ENCODE data around the gene MRPS33.
"Not testable (repeated sequence)": the region's sequence is repeated elsewhere in the genome, so short reads cannot be mapped to it uniquely, and the experiment has no call there.

Gene MRPS33

DNA sequence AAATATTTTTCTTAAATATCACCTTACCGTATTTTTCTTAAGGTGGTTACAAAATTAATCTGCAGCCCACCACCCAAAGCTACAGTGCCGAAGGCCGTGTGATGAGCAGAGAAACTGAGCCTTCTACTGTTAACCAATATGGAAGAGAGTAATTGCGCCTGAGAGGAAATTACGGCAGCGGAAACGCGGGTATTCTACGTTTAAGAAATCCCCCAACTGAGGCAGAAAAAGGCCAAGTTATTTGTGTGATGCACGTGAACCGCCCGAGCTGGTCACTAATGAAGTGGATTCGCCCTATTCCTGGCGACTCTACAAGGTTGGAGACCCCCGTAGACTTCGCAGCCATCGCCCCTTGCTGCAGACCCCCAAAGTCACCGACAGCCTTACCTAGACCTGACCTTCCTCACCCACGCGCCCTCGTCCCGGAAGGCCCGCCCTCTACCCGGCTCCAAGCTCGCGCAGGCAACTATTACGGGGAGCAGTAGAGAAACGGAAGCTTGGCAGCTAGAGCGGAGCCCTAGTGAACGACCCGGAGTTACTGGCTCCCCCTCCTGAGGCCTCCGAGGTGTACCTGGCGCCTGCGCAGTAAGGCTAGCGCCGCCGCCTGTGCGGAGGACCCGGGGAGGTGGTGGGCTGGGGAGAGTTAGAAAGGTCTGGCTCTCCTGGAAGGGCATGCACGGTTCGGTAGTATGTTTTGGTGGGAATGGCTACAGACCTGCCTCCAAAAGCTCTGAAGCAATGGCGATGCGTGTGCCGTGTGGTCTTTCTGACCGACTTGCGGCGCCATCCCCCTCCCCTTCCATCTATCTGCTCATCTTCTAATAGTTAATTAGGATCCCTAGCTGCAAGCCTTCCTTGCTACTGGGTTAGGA lies at the start of gene MRPS33:
Gene MRPS33, minus strand, starts transcription at position 429 of the 872 bp plus-strand sequence. CDS start 4,319 bp downstream, outside the sequence.
- peak; percentile 99 for DNase-seq

DNA sequence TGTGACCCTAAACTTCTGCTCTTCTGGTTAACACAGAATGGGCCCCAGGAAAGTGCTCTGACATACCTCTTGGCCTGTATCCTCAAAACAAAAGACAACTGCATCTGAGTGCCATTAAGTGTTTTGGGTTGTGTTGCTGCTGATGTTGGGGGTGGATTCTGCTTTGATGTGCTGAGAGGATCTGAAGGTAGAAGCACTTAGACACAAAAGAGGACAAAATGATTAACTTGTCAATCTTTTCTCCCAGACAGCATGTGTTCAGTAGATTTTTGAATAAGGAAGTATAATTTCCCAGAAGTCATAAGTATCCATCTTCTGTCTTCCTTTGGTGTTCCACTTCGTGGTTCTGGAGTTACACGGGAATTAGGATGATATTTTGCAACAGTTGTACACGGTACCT lies 43.0 kb upstream of the MRPS33 start:
- no peak for DNase-seq

DNA sequence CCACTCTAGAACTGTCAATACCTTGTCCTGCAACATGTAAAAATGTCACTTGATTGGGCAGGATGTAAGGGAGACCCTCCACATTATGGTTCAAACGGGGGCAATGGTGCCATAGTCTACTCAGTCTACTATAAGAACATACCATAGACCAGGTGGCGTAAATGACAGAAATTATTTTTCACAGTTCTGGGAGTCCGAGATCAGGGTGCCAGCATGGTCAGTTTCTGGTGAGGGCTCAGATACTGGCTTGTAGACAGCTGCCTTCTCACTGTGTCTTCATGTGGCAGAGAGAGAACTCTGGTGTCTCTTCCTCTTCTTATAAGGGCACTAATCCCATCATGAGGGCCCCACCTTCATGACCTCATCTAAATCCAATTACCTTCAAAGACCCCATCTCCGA lies 40.4 kb upstream of the MRPS33 start:
- no peak for DNase-seq

DNA sequence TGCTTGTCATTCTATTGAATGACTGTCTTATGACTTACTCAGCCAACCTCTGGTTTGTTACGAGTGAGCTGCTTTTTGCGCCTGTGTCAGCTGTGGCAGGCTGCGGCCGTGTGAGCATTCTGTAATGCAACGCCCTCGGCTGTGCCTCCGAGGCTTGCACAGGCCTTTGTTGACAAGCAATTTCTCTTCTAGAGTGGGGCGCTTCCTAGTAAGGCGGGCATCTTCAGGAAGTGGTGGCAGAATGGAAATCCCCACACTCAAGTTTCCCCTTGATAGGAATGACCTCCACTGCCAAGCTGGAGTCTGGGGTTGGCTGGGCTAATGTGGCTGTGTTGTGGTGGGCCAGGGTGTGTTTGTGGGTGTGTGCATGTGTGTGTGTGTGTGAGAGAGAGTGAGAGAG lies 38.9 kb upstream of the MRPS33 start:
- peak; percentile 27 for DNase-seq

DNA sequence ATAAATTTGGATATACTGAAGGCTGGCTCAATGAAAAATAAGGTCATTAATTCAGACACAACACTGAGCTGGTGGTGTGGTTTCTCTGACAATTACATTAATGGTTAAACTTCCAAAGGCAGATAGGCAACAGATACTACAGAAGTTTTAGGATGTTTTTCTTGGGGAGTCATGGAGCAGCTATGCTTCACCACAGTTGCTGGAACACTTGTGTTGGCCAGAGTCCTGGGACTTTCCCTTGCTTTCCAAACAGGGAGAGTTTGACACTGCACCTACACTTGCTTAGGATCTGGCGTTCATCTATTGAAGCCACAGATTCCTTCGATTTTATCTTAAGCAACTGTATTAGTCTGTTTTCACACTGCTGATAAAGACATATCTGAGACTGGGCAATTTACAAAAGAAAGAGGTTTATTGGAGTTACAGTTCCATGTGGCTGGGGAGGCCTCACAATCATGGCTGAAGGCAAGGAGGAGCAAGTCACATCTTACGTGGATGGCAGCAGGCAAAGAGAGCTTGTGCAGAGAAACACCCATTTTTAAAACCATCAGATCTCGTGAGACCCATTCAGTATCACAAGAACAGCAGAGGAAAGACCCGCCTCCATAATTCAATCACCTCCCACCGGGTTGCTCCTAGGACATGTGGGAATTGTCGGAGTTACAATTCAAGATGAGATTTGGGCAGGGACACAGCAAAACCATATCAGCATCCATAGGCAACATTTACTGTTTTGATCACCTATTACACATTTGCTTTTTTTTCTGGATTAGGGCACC lies 31.3 kb upstream of the MRPS33 start:
- DNase-seq, result no peak

DNA sequence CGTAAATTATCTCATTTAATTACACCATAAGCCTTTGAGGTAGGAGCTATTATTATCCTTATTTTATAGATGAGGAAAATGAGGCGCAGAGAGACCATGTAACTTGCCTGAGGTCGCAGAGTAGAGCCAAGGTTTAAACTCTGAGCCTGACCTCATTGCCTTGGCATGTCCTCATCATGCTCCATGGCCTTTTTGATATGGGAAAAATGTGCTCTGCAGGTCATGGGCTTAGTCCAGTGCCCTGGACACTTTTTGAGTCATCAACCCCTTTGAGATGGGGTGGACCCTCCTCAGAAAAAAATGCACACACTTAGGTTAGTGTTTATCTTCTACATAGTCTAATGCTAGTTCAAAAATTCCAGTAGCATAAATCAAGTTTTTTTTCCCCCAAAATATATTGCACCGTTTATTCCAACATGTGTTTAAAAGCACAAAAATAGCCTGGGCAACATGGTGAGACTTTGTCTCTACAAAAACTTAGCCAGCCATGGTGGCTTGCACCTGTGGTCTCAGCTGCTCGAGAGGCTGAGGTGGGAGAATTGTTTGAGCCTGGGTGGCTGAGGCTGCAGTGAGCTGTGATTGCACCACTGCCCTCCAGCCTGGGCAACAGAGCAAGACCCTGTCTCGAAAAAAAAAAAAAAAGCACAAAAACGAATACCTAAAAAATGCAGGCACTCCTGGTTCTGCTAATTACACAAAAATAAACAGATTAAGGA lies 30.5 kb upstream of the MRPS33 start:
- no peak for DNase-seq

DNA sequence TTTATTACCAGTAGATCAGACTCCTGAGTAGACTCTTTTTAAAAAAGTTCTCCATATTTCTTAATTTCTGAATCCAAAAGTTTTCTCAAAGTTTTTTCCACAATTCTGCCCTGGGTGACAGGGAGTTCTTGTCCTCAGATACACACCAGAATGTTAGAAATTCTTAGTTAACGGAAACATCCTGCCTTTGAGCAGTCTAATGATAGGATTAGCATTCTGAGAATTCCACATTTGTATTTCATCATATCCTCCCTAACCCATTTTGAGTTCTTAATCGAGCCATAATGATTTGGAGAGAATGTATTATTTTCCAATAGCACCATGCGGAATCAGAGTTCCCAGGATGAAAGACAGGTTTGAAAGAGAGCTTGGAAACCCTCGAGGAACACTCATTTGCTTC lies 28.9 kb upstream of the MRPS33 start:
- DNase-seq, result no peak

DNA sequence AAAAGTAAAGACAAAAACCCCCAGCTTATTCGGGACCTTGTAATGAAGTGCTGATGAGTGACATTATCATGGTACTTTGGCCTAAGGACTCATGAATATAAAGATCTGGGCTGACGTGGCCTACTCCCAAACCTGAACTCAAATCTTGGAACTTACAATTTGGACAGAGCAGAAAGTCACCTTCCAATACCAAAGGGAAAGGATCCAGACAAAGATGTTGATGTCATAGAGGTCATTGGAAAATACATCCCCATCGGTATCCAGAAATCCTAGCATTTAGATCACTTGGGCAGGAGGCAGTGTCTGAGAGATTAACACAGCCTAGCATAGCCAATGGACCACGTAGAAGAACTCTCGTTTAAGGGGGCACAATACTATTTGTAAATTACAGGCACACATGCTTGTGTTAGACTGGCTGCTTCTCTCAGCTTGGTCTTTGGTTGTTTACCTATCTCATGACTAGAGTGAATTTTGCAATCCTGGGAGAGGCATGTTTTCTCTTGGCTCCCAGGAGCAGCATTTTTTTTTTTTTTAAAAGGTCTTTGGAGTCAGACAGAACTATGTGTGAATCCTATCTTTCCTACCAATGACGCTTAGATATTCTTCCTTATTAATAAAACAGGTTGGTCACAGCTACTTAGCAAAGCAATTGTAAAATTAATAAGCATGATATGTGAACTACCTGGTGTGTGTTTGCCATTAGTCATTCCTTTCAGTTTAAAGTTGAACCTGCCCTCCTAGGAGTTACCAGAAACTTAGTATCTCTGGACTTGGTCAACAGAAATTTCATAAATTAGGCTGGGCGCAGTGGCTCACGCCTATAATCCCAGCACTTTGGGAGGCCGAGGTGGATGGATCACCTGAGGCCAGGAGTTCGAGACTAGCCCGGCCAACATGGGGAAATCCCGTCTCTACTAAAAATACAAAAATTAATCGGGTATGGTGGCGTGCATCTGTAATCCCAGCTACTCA lies 27.8 kb upstream of the MRPS33 start:
- DNase-seq, result no peak

DNA sequence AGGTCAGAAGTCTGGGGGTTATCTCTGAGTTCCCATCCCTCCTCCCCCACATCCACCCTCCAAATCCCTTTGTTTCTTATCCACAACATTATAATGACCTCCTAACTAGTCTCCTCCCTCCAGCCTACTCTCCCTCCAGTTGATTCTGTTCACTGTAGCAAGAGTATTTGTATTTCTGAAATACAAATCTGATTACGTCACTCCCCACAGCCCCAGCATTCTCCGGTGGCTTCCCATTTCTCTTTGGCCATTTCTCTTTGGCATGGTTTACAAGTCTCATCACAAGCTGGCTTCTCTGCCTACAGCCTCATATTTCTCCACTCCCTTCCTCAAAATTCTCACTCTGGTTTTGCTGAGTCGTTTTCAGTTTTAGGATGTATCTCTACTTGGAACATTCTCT lies 24.6 kb upstream of the MRPS33 start:
- DNase-seq, result no peak

DNA sequence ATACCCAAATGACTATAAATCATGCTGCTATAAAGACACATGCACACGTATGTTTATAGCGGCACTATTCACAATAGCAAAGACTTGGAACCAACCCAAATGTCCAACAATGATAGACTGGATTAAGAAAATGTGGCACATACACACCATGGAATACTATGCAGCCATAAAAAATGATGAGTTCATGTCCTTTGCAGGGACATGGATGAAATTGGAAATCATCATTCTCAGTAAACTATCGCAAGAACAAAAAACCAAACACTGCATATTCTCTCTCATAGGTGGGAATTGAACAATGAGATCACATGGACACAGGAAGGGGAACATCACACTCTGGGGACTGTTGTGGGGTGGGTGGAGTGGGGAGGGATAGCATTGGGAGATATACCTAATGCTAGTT lies 23.3 kb upstream of the MRPS33 start:
- DNase-seq, result not testable (repeated sequence)

DNA sequence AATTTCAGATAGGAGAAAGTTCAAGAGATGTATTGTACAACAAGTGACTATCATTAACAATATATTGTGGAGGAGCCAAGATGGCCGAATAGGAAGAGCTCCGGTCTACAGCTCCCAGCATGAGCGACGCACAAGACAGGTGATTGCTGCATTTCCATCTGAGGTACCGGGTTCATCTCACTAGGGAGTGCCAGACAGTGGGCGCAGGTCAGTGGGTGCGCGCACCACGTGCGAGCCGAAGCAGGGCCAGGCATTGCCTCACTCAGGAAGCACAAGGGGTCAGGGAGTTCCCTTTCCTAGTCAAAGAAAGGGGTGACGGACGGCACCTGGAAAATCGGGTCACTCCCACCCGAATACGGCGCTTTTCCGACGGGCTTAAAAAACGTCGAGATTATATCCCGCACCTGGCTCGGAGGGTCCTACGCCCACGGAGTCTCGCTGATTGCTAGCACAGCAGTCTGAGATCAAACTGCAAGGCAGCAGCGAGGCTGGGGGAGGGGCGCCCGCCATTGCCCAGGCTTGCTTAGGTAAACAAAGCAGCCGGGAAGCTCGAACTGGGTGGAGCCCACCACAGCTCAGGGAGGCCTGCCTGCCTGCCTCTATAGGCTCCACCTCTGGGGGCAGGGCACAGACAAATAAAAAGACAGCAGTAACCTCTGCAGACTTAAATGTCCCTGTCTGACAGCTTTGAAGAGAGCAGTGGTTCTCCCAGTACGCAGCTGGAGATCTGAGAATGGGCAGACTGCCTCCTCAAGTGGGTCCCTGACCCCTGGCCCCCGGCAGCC lies 18.0 kb upstream of the MRPS33 start:
- DNase-seq, result not testable (repeated sequence)

DNA sequence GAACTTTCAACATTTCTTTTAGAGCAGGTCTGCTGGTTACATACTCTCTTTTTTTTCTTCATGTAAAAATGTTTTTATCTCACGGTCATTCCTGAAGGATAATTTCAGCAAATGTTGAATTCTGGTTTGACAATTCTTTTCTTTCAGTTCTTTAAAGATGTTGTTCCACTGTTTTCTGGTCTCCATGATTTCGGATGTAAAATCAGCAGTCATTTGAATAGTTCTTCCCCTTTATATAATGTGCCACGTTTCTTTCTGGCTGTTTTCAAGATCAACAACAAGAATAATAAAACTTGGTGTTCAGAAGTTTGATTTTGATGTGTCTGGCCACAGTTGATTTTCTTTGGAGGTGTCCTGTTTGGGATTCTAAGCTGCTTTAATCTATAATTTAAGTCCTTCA lies 14.0 kb upstream of the MRPS33 start:
- no peak for DNase-seq

DNA sequence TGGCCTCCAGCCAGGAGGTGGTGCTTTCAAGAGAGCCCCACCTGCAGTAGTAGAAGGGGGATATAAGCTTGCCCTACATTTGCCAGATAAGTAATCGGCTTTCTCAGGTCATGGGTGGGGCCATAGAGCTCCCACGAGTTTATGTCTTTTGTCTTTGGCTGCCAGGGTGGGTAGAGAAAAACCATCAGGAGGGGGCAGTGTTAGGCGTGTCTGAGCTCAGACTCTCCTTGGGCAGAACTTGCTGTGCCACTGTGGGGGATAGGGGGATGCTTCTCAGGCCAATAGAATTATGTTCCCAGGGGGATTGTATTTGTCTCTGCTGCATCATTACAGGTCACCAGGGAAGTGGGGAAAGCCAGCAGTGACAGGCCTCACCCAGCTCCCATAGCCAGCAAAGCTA lies 12.3 kb upstream of the MRPS33 start:
- DNase-seq, result no peak

DNA sequence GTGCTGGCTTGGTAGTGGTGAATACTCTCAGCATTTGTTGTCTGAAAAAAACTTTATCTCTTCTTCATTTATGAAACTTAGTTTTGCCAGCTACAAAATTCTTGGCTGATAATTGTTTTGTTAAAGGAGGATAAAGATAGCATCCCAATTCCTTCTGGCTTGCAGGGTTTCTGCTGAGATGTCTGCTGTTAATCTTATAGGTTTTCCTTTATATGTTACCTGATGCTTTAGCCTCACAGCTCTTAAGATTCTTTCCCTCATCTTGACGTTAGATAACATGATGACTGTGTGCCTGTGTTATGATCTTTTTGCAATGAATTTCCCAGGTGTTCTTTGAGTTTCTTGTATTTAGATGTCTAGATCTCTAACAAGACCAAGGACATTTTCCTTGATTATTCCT lies 9.9 kb upstream of the MRPS33 start:
- DNase-seq, result no peak

DNA sequence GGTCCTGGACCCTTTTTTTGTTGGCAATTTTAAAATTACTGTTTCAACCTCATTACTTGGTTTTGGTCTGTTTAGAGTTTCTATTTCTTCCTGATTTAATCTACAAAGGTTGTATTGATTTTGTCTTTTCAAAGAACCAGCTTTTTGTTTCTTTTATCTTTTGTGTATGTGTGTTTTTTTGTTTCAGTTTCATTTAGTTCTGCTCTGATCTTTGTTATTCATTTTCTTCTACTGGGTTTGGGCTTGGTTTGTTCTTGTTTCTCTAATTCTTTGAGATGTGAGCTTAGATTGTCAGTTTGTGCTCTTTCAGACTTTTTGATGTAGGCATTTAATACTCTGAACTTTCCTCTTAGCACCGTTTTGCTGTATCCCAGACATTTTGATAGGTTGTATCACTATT lies 8.5 kb upstream of the MRPS33 start:
- no peak for DNase-seq

DNA sequence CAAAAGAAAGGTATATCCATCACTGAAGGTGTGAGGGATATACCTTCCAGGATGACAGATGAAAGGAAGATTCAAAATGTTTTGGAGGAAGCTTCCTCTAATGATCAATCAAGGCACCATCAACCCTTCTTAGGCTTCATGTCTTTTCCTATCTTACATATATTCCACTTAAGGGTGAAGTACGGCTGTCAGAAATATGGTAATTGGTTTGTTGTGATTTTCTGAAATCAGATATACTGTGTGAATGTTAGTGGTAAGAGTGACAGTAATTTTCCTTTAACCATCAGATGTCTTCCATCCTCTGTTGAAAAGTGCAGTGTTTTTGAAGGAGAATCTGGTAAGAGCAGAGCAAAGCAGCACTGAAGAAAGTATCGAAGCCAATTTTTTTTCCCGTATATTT lies 2.8 kb upstream of the MRPS33 start:
- no peak for DNase-seq

DNA sequence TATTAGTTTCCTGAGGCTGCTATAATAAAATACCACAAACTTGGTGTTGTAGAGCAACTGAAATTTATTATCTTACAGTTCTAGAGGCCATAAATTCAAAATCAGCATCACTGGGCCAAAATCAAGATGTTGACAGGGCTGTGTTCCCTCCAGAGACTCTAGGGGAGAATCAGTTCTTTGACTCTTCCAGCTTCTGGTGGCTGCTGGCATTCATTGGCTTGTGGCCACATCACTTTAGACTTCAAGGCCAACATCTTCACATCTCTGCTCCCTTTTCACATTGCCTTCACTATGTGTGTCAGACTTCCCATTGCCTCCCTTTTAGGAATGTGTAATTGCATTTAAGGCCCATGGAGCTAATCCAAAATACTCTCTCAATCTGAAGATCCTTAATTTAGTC lies 1.6 kb upstream of the MRPS33 start:
- no peak for DNase-seq

DNA sequence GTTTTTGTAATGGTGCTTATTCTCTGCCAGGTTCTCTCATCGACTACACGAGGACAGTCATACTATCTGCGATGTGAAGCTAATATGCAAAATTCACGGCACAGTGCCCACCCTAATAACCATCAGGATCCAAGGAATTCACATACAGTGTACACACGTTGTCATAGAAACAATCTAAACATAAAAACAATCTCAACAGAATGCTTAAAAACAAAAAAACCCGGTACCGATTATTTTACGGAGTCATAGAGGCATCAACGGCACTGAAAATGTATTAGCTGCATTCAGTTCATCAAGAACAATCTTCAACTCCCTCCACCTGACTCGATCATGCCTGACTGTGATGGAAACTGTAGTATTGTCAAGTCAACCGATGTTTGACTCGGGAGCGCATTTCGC lies 628 bp downstream of the MRPS33 start:
- no peak for DNase-seq

DNA sequence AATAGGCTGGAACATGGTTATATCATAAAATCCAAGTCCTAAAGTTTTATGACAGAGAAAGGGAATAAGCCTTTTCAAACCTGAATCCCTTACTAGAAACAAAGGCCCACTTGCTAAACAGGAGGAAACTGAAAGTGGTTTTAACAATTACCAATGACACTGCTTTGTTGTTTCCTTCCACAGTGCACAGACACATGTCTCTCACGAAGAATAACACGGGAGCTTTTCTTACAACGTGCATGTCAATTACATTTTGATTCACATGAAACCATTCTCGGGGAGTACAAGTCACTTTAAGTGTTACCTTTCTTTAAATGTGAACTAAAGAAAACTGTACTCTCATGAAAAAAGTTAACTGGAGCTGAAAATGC lies 1.4 kb downstream of the MRPS33 start:
- DNase-seq, result no peak

DNA sequence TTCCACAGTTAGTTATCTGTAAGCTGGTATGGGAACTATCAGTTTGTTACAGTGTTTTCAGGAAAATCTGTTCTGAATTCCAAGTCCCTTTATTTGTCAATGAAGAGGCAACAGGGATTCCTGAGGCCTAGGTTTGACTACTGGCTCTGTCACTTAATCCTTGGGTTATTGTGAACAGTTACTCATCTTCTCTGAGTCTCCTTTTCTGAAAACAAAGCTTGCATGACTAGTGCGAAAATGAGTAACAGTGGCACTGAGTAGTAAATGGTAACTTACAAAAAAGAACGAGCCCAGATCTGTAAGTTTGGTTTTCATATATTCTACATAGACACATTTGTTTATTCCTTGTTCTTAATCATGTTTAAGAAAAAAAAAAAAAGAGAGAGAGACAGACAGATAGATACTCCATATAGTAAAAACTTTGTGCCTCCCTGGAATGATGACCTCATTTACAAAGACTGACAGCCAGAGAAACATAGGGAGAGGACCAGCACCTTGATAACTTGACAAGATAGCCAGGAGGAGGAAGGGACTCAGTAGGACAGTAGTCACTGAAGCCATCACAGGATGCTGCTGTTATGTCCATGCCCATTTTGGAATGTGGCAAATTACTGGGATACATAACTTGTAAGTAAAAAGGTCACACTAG lies 1.9 kb downstream of the MRPS33 start:
- no peak for DNase-seq
